WTC11 (cell line): ENCODE measurements around the gene ZNF81.
"Not testable (repeated sequence)": the region's sequence is repeated elsewhere in the genome, so short reads cannot be mapped to it uniquely, and the experiment has no call there.

Experiments
- ATF1 ChIP-seq: sonication (generic); formaldehyde crosslinking; IDR thresholded peaks from 2 replicates; pipeline ENCODE4 v1.8.1; 2023; ENCODE audit warnings: mild to moderate bottlenecking, moderate library complexity, missing genetic modification reagents
- CBFB ChIP-seq: sonication (generic); formaldehyde crosslinking; IDR thresholded peaks from 2 replicates; pipeline ENCODE4 v1.8.1; 2022; ENCODE audit warnings: mild to moderate bottlenecking, low read depth, missing genetic modification reagents
- CREB1 ChIP-seq: sonication (generic); formaldehyde crosslinking; IDR thresholded peaks from 2 replicates; pipeline ENCODE4 v1.8.0; 2023; ENCODE audit warnings: mild to moderate bottlenecking, missing genetic modification reagents
- CREM ChIP-seq: sonication (generic); formaldehyde crosslinking; IDR thresholded peaks from 2 replicates; pipeline ENCODE4 v1.8.1; 2022; ENCODE audit warnings: mild to moderate bottlenecking, missing genetic modification reagents, moderate library complexity
- CTCF ChIP-seq: fragments of 200-600 bp; IDR thresholded peaks from 2 replicates; pipeline ENCODE4 v1.8.0; 2022; ENCODE audit warnings: antibody characterized with exemption
- ELF4 ChIP-seq: sonication (generic); formaldehyde crosslinking; IDR thresholded peaks from 2 replicates; pipeline ENCODE4 v1.8.1; 2022; ENCODE audit warnings: low read depth, mild to moderate bottlenecking, moderate library complexity, missing genetic modification reagents
- NR1H2 ChIP-seq: sonication (generic); formaldehyde crosslinking; IDR thresholded peaks from 2 replicates; pipeline ENCODE4 v1.9.0; 2021; ENCODE audit warnings: mild to moderate bottlenecking, moderate library complexity, missing genetic modification reagents
- ZNF232 ChIP-seq: sonication (generic); formaldehyde crosslinking; IDR thresholded peaks from 2 replicates; pipeline ENCODE4 v1.8.0; 2022; ENCODE audit warnings: mild to moderate bottlenecking, missing genetic modification reagents

GRCh38 chrX:47965526-47965925 lies 128.8 kb downstream of the ZNF81 start:
- TF ChIP-seq NR1H2 (CRISPR knock-in tag); CREB1 (CRISPR knock-in tag); CBFB (CRISPR knock-in tag); CTCF; CREM; ATF1; ZNF232 (CRISPR knock-in tag); ELF4: not testable (repeated sequence)
